SU-DHL-6 (cell line): ENCODE measurements around the gene OXCT1.

Experiments
- H2AFZ ChIP-seq: fragments of 200-600 bp; sonication (generic); 2 replicates; pipeline ENCODE4 v1.6.1; 2014; ENCODE audit warnings: low read depth, mild to moderate bottlenecking, moderate library complexity, mixed read lengths, antibody characterized with exemption, low read length; ENCODE audit not compliant: severe bottlenecking
- H3F3A ChIP-seq: fragments of 200-600 bp; shearing (Covaris generic); 2 replicates; pipeline ENCODE4 v1.6.0; 2016; ENCODE audit warnings: antibody characterized with exemption, mild to moderate bottlenecking; ENCODE audit not compliant: insufficient read depth
- H3K27ac ChIP-seq: fragments of 200-600 bp; sonication (generic); 2 replicates; pipeline ENCODE4 v1.5.1; 2016; ENCODE audit warnings: low read depth, mild to moderate bottlenecking, low read length, moderate library complexity, mixed read lengths
- H3K27me3 ChIP-seq: fragments of 200-600 bp; sonication (generic), shearing (Covaris generic); 2 replicates; pipeline ENCODE4 v1.6.0; 2014; ENCODE audit warnings: mild to moderate bottlenecking, low read length
- H3K36me3 ChIP-seq: fragments of 200-600 bp; sonication (generic); 2 replicates; pipeline ENCODE4 v1.6.1; 2014; ENCODE audit warnings: mild to moderate bottlenecking, low read length, mixed read lengths
- H3K4me2 ChIP-seq: fragments of 300-600, 200-600 bp; shearing (Covaris generic), sonication (generic); 2 replicates; pipeline ENCODE4 v1.6.0; 2014; ENCODE audit warnings: low read length, low read depth, mild to moderate bottlenecking; ENCODE audit not compliant: poor library complexity, severe bottlenecking
- H3K4me3 ChIP-seq: fragments of 200-600 bp; sonication (generic); 2 replicates; pipeline ENCODE4 v1.5.1; 2014; ENCODE audit warnings: antibody characterized with exemption, low read length, mild to moderate bottlenecking, mixed read lengths; ENCODE audit not compliant: insufficient read depth, poor library complexity, severe bottlenecking
- H3K79me2 ChIP-seq: fragments of 200-600 bp; sonication (generic); 2 replicates; pipeline ENCODE4 v1.6.1; 2014; ENCODE audit warnings: mild to moderate bottlenecking, low read length, moderate library complexity; ENCODE audit not compliant: insufficient read depth
- H3K9ac ChIP-seq: fragments of 200-600 bp; sonication (generic); 2 replicates; pipeline ENCODE4 v1.7.0; 2014; ENCODE audit warnings: mild to moderate bottlenecking, low read length
- H3K9me2 ChIP-seq: fragments of 200-600 bp; sonication (generic); replicated peaks from 2 replicates; pipeline ENCODE4 v1.6.1; 2014; ENCODE audit warnings: low read length; ENCODE audit not compliant: insufficient read depth
- H3K9me3 ChIP-seq: fragments of 200-600 bp; sonication (generic); 2 replicates; pipeline ENCODE4 v1.6.1; 2014; ENCODE audit warnings: low read length, mixed read lengths; ENCODE audit not compliant: insufficient read depth
- H4K20me1 ChIP-seq: fragments of 200-600 bp; sonication (generic); 2 replicates; pipeline ENCODE4 v1.6.1; 2014; ENCODE audit warnings: low read depth, mild to moderate bottlenecking, antibody characterized with exemption, low read length, moderate library complexity, mixed read lengths
- EZH2phosphoT487 ChIP-seq: fragments of 200-600 bp; sonication (generic), shearing (Covaris generic); conservative IDR thresholded peaks from 2 replicates; pipeline ENCODE4 v1.6.1; 2018; ENCODE audit warnings: mild to moderate bottlenecking, antibody characterized with exemption, low read length, moderate library complexity, mixed read lengths
- TF ChIP-seq, protein P1 (sequence below): fragments of 200-600 bp; sonication (generic); IDR thresholded peaks from one replicate; pipeline ENCODE4 v1.5.1; 2017; ENCODE audit warnings: antibody characterized with exemption, mild to moderate bottlenecking, low read length, moderate library complexity; ENCODE audit not compliant: insufficient read depth, poor library complexity, severe bottlenecking

OXCT1 gene

DNA sequence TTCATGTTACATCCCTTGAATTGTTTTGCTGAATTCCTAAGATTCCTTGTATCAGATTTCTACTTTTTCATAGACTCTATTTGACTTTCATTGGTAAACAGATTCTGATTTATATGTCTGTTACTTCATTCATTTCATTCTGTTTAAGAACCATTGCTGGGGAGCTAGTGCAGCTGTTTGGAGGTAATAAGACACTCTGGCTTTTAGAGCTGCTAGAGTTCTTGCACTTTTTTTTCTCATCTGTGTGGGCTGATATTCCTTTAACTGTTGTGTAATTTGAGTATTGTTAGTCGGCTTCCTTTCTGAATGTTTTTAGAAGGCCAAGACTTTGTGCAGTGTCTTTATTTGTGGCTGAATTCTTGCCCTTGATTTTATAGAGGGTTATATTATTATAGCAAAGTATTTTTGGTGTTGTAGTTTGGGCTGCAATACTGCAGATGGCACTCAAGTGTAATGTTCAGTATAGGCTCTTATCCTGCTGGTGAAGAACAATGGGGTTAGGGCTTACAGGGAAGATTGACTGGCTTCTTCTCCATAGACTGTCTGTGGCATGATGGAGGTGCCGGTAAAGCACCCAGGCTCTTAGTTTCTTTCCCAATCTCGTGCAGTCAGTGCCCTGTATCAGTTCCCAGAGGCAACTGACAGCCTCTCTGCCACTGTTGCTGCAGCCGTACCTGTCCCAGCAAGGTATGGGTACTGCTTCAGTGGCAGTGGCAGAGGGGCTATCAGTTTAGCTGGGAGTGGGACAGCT, 162.2 kb downstream of the OXCT1 start:
- TF ChIP-seq, protein P1, sequence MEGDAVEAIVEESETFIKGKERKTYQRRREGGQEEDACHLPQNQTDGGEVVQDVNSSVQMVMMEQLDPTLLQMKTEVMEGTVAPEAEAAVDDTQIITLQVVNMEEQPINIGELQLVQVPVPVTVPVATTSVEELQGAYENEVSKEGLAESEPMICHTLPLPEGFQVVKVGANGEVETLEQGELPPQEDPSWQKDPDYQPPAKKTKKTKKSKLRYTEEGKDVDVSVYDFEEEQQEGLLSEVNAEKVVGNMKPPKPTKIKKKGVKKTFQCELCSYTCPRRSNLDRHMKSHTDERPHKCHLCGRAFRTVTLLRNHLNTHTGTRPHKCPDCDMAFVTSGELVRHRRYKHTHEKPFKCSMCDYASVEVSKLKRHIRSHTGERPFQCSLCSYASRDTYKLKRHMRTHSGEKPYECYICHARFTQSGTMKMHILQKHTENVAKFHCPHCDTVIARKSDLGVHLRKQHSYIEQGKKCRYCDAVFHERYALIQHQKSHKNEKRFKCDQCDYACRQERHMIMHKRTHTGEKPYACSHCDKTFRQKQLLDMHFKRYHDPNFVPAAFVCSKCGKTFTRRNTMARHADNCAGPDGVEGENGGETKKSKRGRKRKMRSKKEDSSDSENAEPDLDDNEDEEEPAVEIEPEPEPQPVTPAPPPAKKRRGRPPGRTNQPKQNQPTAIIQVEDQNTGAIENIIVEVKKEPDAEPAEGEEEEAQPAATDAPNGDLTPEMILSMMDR, result peak; percentile 23
- TF ChIP-seq EZH2phosphoT487, result no peak
- Histone ChIP-seq H3F3A (no peaks in the 10 kb centered on the region), H3K9ac (no peak overlapping the region), H3K9me3 (no peaks in the 10 kb centered on the region), H3K4me2 (no peak overlapping the region), H3K36me3 (no peaks in the 10 kb centered on the region), H3K4me3 (no peak overlapping the region), H3K27ac (no peak overlapping the region), H4K20me1 (no peaks in the 10 kb centered on the region), H3K27me3 (no peaks in the 10 kb centered on the region), H2AFZ (no peak overlapping the region), H3K9me2 (no peaks in the 10 kb centered on the region), H3K79me2 (no peaks in the 10 kb centered on the region)

DNA sequence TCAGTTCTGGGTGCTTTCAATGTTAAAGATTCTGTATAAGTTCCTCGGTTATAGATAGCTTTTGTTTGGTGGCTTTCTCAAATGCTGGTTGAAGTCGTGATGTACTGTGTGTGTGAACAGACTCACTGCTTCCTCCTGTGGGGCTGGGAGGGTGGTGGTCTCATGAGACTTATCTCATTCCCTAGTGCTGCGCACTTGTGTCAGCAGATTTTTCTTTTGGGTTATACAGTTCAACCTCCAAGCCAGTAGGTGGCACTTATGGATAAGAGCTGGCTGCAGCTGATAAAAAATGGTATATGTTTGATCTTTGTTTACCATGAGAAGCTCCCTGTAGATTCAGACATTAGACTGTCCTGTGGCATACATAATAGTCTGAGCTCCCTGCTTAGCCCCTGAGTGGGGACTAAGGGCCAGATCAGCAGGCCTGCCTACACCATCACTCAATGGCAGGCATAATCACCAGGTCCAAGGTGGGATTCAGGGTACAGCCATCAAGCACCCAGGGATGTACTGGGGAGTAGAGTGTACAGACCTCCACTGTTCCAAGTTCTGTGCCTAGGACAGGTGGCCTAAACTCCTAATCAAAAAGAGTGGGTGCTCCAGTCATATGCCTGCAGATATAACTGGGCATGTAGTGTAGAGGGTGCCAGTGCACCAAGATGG, 174.2 kb downstream of the OXCT1 start:
- TF ChIP-seq EZH2phosphoT487, result no peak
- TF ChIP-seq, protein P1, result peak; percentile 50
- Histone ChIP-seq H3K4me3 (no peak overlapping the region), H3K4me2 (no peak overlapping the region), H3F3A (no peaks in the 10 kb centered on the region), H3K27me3 (no peaks in the 10 kb centered on the region), H3K9me3 (no peaks in the 10 kb centered on the region), H2AFZ (no peak overlapping the region), H3K36me3 (no peaks in the 10 kb centered on the region), H3K27ac (no peak overlapping the region), H3K79me2 (no peaks in the 10 kb centered on the region), H4K20me1 (no peaks in the 10 kb centered on the region), H3K9me2 (no peaks in the 10 kb centered on the region), H3K9ac (no peak overlapping the region)

DNA sequence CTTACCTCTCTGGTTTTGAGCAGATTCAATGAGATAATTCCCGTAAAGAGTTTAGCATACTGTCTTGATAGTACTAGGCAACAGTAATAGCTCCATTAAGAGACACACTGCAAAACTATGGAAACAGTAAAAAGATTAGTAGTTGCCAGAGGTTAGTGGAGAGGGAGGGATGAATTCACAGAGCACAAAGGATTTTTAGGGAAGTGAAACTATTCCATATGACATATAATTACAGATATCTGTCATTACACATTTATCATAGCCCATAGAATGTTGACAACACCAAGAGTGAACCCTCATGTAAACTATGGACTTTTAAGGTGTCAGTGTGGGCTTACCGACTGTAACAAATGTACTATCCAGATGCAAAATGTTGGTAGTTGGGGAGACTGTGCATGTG, 183.5 kb downstream of the OXCT1 start:
- no peaks in the 10 kb centered on the region for H3K9me3 ChIP-seq
- H2AFZ ChIP-seq, result no peak overlapping the region
- no peak overlapping the region for H3K27ac ChIP-seq
- H3K4me3 ChIP-seq, result no peak overlapping the region
- H3K9me2 ChIP-seq, result no peaks in the 10 kb centered on the region
- no peaks in the 10 kb centered on the region for H3K27me3 ChIP-seq
- H3K79me2 ChIP-seq, result no peaks in the 10 kb centered on the region
- TF ChIP-seq, protein P1, result no peak
- no peak for TF ChIP-seq EZH2phosphoT487
- no peak overlapping the region for H3K4me2 ChIP-seq
- no peak overlapping the region for H3K9ac ChIP-seq
- no peaks in the 10 kb centered on the region for H3K36me3 ChIP-seq
- H3F3A ChIP-seq, result no peaks in the 10 kb centered on the region
- no peaks in the 10 kb centered on the region for H4K20me1 ChIP-seq
